Measurements from ENCODE around the gene C20orf141.

GRCh38 chr20:2795451-2795850 lies 19.3 kb upstream of the C20orf141 start:
- TF ChIP-seq POLR2A (IDR thresholded peaks at IDR 0.05; ENCODE audit: low read length) (no peak), GATA1 (IDR thresholded peaks at IDR 0.05; ENCODE audit: low read depth, low read length) (no peak)

Data from erythroblast (primary cell).